ENCODE data around the gene TLN1. TPM values are rescaled to one million over a fixed set of nuclear protein-coding genes. Genes with fewer than 3 reads are reported as not detected.

Gene TLN1
- total and polyA plus RNA-seq, 2 donors (not counting 1 experiment from before 2014, with no cell fraction given): 102 to 280 TPM

DNA sequence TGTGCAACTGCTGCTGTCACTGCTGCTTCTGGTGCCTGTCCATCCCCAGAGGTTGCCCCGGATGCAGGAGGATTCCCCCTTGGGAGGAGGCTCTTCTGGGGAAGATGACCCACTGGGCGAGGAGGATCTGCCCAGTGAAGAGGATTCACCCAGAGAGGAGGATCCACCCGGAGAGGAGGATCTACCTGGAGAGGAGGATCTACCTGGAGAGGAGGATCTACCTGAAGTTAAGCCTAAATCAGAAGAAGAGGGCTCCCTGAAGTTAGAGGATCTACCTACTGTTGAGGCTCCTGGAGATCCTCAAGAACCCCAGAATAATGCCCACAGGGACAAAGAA, 58.0 kb downstream of the TLN1 start:
- intact Hi-C loops (cut with micrococcal nuclease): no loop called here
- Mint-ChIP-seq H3K9me3 (ENCODE audit: insufficient read depth) (no peaks in the 10 kb centered on the region), H3K27ac (no peak overlapping the region), H3K4me3 (no peak overlapping the region), H3K27me3 (peaks cover 9% of the 10 kb centered on the region), H3K4me1 (peaks cover 17% of the 10 kb centered on the region)
- no peaks in the 10 kb centered on the region for H3K36me3 ChIP-seq (replicated peaks in 1 of 2; ENCODE audit: control extremely low read depth in 1 of 2, control insufficient read depth in 1 of 2, extremely low read depth in 1 of 2, insufficient read depth in 2 of 2, low read length in 1 of 2)
- H3K9ac ChIP-seq (ENCODE audit: low read length): no peak overlapping the region
- H3K4me1 ChIP-seq (ENCODE audit: control insufficient read depth in 2 of 2, insufficient read depth in 2 of 2, low read length in 2 of 2): peaks cover 10 to 16% of the 10 kb centered on the region in 2 donors
- WGBS (ENCODE audit: insufficient coverage): 91% methylated on average over 3 of the region's 3 CpGs
- H3K4me3 ChIP-seq (ENCODE audit: control extremely low read depth in 1 of 5, extremely low read depth in 1 of 5, insufficient read depth in 1 of 5, low read depth in 2 of 5, low read length in 4 of 5): no peak overlapping the region
- H4K20me1 ChIP-seq (ENCODE audit: control insufficient read depth, insufficient read depth, low read length, poor library complexity, severe bottlenecking): no peaks in the 10 kb centered on the region
- peaks cover 0 to 4% (median 0%) of the 10 kb centered on the region in 3 donors for H3K9me3 ChIP-seq (ENCODE audit: control extremely low read depth in 1 of 3, control insufficient read depth in 2 of 3, insufficient read depth in 1 of 3, low read length in 2 of 3)
- ATAC-seq (ENCODE audit: low read depth): no peak
- no peak overlapping the region for H3K4me2 ChIP-seq (replicated peaks; ENCODE audit: low read depth, low read length, poor library complexity, severe bottlenecking)
- no peaks in the 10 kb centered on the region for H3K79me2 ChIP-seq (ENCODE audit: control insufficient read depth, insufficient read depth, low read length)
- no peak overlapping the region for H3K27ac ChIP-seq (ENCODE audit: low read length in 2 of 2)
- no peak for DNase-seq
- H3K27me3 ChIP-seq (replicated peaks in 1 of 4; ENCODE audit: control extremely low read depth in 1 of 4, control insufficient read depth in 3 of 4, insufficient read depth in 4 of 4, low read length in 3 of 4): peaks cover 0 to 14% (median 3%) of the 10 kb centered on the region in 4 experiments
- no peak overlapping the region for H2AFZ ChIP-seq (ENCODE audit: insufficient read depth, low read depth, low read length, poor library complexity, severe bottlenecking)
- TF ChIP-seq EZH2 (IDR thresholded peaks at IDR 0.05; ENCODE audit: borderline replicate concordance, insufficient read depth, low read depth, low read length, poor library complexity, severe bottlenecking) (no peak), CTCF (IDR thresholded peaks at IDR 0.05) (no peak)
- ChIA-PET POLR2A (no interaction called here), CTCF (interaction anchor here (1.3 to 2.3 kb wide), 5 partner anchors 8 to 23 kb away, joined by 3 to 10 read pairs (median 4); partner anchors contain the start of genes ARHGEF39, CCDC107 and RMRP)

- Histone ChIP-seq H2AFZ (ENCODE audit: insufficient read depth, low read depth, low read length, poor library complexity, severe bottlenecking) (no peak within 1 kb of the TSS), H3K4me2 (replicated peaks; ENCODE audit: low read depth, low read length, poor library complexity, severe bottlenecking) (no peak within 1 kb of the TSS), H3K4me3 (ENCODE audit: control extremely low read depth in 1 of 5, extremely low read depth in 1 of 5, insufficient read depth in 1 of 5, low read depth in 2 of 5, low read length in 4 of 5) (no peak within 1 kb of the TSS)
These were observed 58.6 kb downstream of the TLN1 start, which contains the start of gene CA9 for GRCh38 chr9:35673132-35674024. TSS of gene CA9 (plus strand) at chr9:35673928. CDS start at chr9:35673960, 32 bp downstream.

More at GRCh38 chr9:35673132-35674024, 58.6 kb downstream of the TLN1 start, which contains the start of gene CA9:
- DNase-seq (no peak), ATAC-seq (ENCODE audit: low read depth) (no peak)
- Histone ChIP-seq H3K27ac (ENCODE audit: low read length in 2 of 2) (no peak within 1 kb of the TSS), H3K36me3 (replicated peaks in 1 of 2; ENCODE audit: control extremely low read depth in 1 of 2, control insufficient read depth in 1 of 2, extremely low read depth in 1 of 2, insufficient read depth in 2 of 2, low read length in 1 of 2) (no peaks in the 10 kb centered on the region), H3K79me2 (ENCODE audit: control insufficient read depth, insufficient read depth, low read length) (no peaks in the 10 kb centered on the region), H3K4me1 (ENCODE audit: control insufficient read depth in 2 of 2, insufficient read depth in 2 of 2, low read length in 2 of 2) (peaks cover 10 to 16% of the 10 kb centered on the region in 2 donors), H3K27me3 (replicated peaks in 1 of 4; ENCODE audit: control extremely low read depth in 1 of 4, control insufficient read depth in 3 of 4, insufficient read depth in 4 of 4, low read length in 3 of 4) (peaks cover 0 to 14% (median 3%) of the 10 kb centered on the region in 4 experiments), H3K9me3 (ENCODE audit: control extremely low read depth in 1 of 3, control insufficient read depth in 2 of 3, insufficient read depth in 1 of 3, low read length in 2 of 3) (peaks cover 0 to 4% (median 0%) of the 10 kb centered on the region in 3 donors), H3K9ac (ENCODE audit: low read length) (no peak within 1 kb of the TSS), H4K20me1 (ENCODE audit: control insufficient read depth, insufficient read depth, low read length, poor library complexity, severe bottlenecking) (no peaks in the 10 kb centered on the region)
- Mint-ChIP-seq H3K4me3 (peak within 1 kb of the TSS; percentile 66), H3K27ac (no peak within 1 kb of the TSS), H3K27me3 (peaks cover 9% of the 10 kb centered on the region), H3K4me1 (peaks cover 17% of the 10 kb centered on the region), H3K9me3 (ENCODE audit: insufficient read depth) (no peaks in the 10 kb centered on the region)
- CTCF ChIA-PET: interaction anchor here (1.3 to 1.5 kb wide), 3 partner anchors 11 to 21 kb away, joined by 3 to 10 read pairs (median 4); partner anchors contain the start of genes CCDC107 and RMRP
- no peak for TF ChIP-seq CTCF (IDR thresholded peaks at IDR 0.05)
- TF ChIP-seq EZH2 (IDR thresholded peaks at IDR 0.05; ENCODE audit: borderline replicate concordance, insufficient read depth, low read depth, low read length, poor library complexity, severe bottlenecking): no peak
- intact Hi-C loops (cut with micrococcal nuclease): no loop called here
- POLR2A ChIA-PET: interaction anchor here (1.1 kb wide), 1 partner anchor 17 kb away, joined by 3 read pairs; the partner anchor contains the start of gene TPM2
- WGBS (ENCODE audit: insufficient coverage): 96% methylated on average over 8 of the region's 10 CpGs
